Stimulated activated CD4-positive, alpha-beta T cell treated with anti-CD3 and anti-CD28 coated beads, Interleukin-15, amount 100 ng/mL, for 48 hours (primary cell): ENCODE results near the gene GLRX3.
A peak's percentile ranks its signal among the peaks of the same experiment; 100 is the strongest.

Experiments used
- DNase-seq, 2 donors: peaks; one replicate each; pipeline ENCODE4 v3.0.0-alpha.2; 2020; ENCODE audit warnings: low read depth in 2 of 2

GLRX3 gene

GRCh38 chr10:130137659-130138478 is 1.7 kb downstream of the GLRX3 start:
- DNase-seq: no peak

- DNase-seq: peak in 1 of 2 donors; percentile 19
Measured at GRCh38 chr10:130138479-130138866, 2.3 kb downstream of the GLRX3 start.

GRCh38 chr10:130140425-130140824 is 4.2 kb downstream of the GLRX3 start:
- DNase-seq: no peak

GRCh38 chr10:130141038-130141437 is 4.8 kb downstream of the GLRX3 start:
- DNase-seq: no peak

- DNase-seq: no peak
Measured at GRCh38 chr10:130141460-130141859, 5.3 kb downstream of the GLRX3 start.

GRCh38 chr10:130141878-130142277 is 5.7 kb downstream of the GLRX3 start:
- no peak for DNase-seq

GRCh38 chr10:130146042-130146441 is 9.9 kb downstream of the GLRX3 start:
- no peak for DNase-seq

GRCh38 chr10:130159192-130159794 is 23.1 kb downstream of the GLRX3 start:
- DNase-seq: no peak

GRCh38 chr10:130160775-130161174 is 24.6 kb downstream of the GLRX3 start:
- DNase-seq: no peak

- DNase-seq: no peak
Measured at GRCh38 chr10:130161331-130161730, 25.1 kb downstream of the GLRX3 start.

GRCh38 chr10:130167193-130167592 is 31.0 kb downstream of the GLRX3 start:
- no peak for DNase-seq

- DNase-seq: no peak
Measured at GRCh38 chr10:130167707-130168106, 31.5 kb downstream of the GLRX3 start.

- no peak for DNase-seq
Measured at GRCh38 chr10:130169136-130169859, 33.1 kb downstream of the GLRX3 start.

- no peak for DNase-seq
Measured at GRCh38 chr10:130171196-130171595, 35.0 kb downstream of the GLRX3 start.

- DNase-seq: no peak
Measured at GRCh38 chr10:130174328-130174727, 38.1 kb downstream of the GLRX3 start.

GRCh38 chr10:130175074-130175473 is 38.9 kb downstream of the GLRX3 start:
- DNase-seq: no peak

- no peak for DNase-seq
Measured at GRCh38 chr10:130177250-130177649, 41.1 kb downstream of the GLRX3 start.

GRCh38 chr10:130179640-130180039 is 43.4 kb downstream of the GLRX3 start:
- DNase-seq: peak in 1 of 2 donors; percentile 25

GRCh38 chr10:130180416-130180815 is 44.2 kb downstream of the GLRX3 start:
- no peak for DNase-seq

GRCh38 chr10:130181858-130182257 is 45.7 kb downstream of the GLRX3 start:
- DNase-seq: no peak

GRCh38 chr10:130185591-130185990 is 49.4 kb downstream of the GLRX3 start:
- no peak for DNase-seq
